HG03135 (cell line): Measurements from ENCODE around the gene PDF.

Experiments
- ATAC-seq: cut with Tn5 transposase; IDR thresholded peaks from one replicate; pipeline ENCODE4 v1.9.1; 2021; ENCODE audit warnings: mild to moderate bottlenecking, moderate library complexity; ENCODE audit not compliant: unreplicated experiment

Gene PDF

DNA sequence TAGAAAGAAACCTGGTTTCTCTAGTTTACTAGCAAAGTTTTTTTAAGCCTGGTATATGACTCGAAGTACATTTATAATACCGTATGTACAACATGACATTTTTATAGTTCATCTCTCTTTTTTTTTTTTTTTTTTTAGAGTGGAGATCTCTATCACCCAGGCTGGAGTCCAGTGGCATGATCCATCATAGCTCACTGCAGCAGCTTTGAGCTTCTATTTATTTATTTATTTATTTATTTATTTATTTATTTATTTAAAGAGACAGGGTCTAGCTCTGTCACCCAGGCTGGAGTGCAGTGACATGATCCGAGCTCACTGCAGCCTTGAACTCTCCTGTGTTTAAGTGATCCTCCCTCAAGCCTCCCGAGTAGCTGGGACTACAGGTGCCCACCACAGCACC, 45.1 kb downstream of the PDF start:
- ATAC-seq = no peak

DNA sequence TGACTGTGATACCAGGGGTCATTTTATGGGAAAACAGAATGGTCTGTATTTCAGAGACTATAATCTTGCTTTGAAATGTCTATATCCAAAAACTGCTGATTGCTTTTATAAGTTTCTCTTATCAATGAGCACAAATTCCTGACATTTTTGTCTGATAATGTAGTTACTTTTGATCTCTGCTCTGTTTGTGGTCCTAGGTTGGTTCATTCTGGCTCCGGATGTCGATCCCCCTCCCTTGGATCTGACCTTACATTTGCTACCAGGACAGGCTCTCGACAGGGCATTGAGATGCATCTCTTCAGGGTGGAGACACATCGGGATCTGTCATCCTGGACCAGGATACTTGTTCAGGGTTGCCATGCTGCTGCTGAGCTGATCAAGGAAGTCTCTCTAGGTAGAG, 46.5 kb downstream of the PDF start:
- no peak for ATAC-seq

DNA sequence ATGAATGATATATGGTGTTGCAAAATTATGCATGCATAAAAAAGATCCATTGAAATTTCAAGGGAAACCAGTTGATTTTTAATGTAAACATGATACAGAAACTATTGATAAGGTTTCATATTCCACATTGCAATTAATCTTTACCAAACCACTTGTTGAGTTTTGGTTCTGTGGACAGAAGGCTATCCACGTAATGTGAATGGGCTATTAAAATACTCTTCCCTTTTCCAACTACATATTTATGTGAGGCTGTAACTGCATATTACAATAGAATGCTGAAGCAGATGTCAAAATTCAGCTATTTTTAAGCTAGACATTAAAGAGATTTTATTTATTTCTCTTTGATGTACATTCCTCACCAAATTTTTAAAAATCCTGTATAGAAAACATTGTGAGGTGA, 53.0 kb downstream of the PDF start:
- no peak for ATAC-seq
